ENCODE results near the gene CORO6. TPM values are rescaled to one million over a fixed set of nuclear protein-coding genes. Genes with fewer than 3 reads are reported as not detected.

Gene CORO6
- total and polyA plus RNA-seq, 2 of the 4 experiments (the other 2 are of a cell fraction) = 3.4 to 7.6 TPM

DNA sequence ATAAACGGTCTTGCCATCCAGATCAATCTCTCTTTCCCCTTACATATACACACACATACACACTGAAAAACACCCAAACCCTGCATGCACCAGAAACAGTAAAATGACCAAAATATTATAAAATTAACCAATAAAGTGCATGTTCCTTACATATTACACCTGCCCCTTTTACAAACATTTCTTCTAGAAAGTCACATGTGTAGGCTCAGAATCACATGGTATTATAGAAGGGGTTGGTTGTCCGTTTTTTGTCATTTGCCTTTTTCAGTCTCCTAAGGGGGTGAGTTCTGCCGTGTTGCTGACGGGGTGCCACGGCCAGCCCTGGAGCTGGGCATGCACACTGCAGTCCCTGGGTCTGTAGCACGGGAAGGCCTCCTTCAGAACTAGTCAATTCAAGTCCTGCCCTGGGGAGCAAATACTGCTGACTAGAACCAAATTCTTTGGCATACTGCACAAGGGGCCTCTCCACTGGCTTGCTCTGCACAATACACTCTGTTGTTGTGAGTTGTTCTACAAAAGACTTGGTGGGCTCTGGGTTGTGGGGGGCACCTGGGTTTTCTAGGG, 8.0 kb upstream of the CORO6 start:
- no peak overlapping the region for H2BK5ac ChIP-seq (ENCODE audit: low read depth, low read length, poor library complexity, severe bottlenecking)
- H4K8ac ChIP-seq (ENCODE audit: low read depth in 2 of 2, low read length in 2 of 2) = no peak overlapping the region
- no peak overlapping the region for H3K4me3 ChIP-seq (ENCODE audit: insufficient read depth, low read depth, low read length)
- no peak overlapping the region for H2AFZ ChIP-seq (replicated peaks; ENCODE audit: low read length, poor library complexity)
- dilution Hi-C loops (cut with HindIII; ENCODE audit: low sequenced_read_pairs, unreplicated experiment) = no loop called here
- no peak overlapping the region for H3K56ac ChIP-seq (ENCODE audit: extremely low read depth, insufficient read depth, low read length)
- 96% methylated on average over 3 of the region's 6 CpGs; no CpG with 5 or more reads in 1 of the 2 experiments for WGBS, 2 experiments (ENCODE audit: extremely low coverage in 2 of 2, insufficient read length in 1 of 2)
- intact Hi-C loops (cut with micrococcal nuclease) = no loop called here
- no peak overlapping the region for H2BK120ac ChIP-seq (ENCODE audit: low read depth, low read length)
- no peak overlapping the region for H2AK9ac ChIP-seq (replicated peaks; ENCODE audit: low read depth, low read length, poor library complexity)
- H3K14ac ChIP-seq (replicated peaks; ENCODE audit: low read depth, low read length) = no peak overlapping the region
- H4K91ac ChIP-seq (ENCODE audit: insufficient read depth, low read depth, low read length) = no peak overlapping the region
- POLR2A ChIA-PET (ENCODE audit: unreplicated experiment) = no interaction called here
- ATAC-seq (ENCODE audit: low read depth) (no peak), DNase-seq (no peak)
- CTCF ChIA-PET = no interaction called here
- in situ Hi-C loops (cut with MboI; ENCODE audit: low sequenced_read_pairs) = no loop called here
- H3K27me3 ChIP-seq (ENCODE audit: control insufficient read depth, insufficient read depth, low read length) = no peaks in the 10 kb centered on the region
- no peak overlapping the region for H4K5ac ChIP-seq (ENCODE audit: low read depth, low read length)
- H3K4me1 ChIP-seq (ENCODE audit: control insufficient read depth, insufficient read depth, low read length) = no peaks in the 10 kb centered on the region
- H3K79me1 ChIP-seq (ENCODE audit: low read depth in 1 of 2, low read length in 2 of 2) = no peaks in the 10 kb centered on the region; a peak in 1 of 4 replicates
- no peak overlapping the region for H2AK5ac ChIP-seq (ENCODE audit: low read depth, low read length)
- H3K36me3 ChIP-seq (ENCODE audit: control insufficient read depth, insufficient read depth, low read length) = peaks cover 33% of the 10 kb centered on the region
- peaks cover 5% of the 10 kb centered on the region for H3K9me1 ChIP-seq (ENCODE audit: insufficient read depth, low read length)
- no TSS peak for BruUV-seq (replicated peaks)
- H3K4ac ChIP-seq (ENCODE audit: low read depth, low read length) = no peak overlapping the region
- no peak overlapping the region for H3K23ac ChIP-seq (ENCODE audit: low read depth, low read length)
- H3K18ac ChIP-seq (ENCODE audit: low read depth, low read length) = no peak overlapping the region
- H3K9ac ChIP-seq (ENCODE audit: low read depth, low read length) = no peak overlapping the region
- no peaks in the 10 kb centered on the region for H3K9me3 ChIP-seq (ENCODE audit: control insufficient read depth, insufficient read depth, low read length)
- H3K27ac ChIP-seq (ENCODE audit: insufficient read depth, low read length) = no peak overlapping the region
- no peak overlapping the region for H2BK20ac ChIP-seq (ENCODE audit: low read depth, low read length)
- H2BK15ac ChIP-seq (ENCODE audit: low read depth, low read length) = no peak overlapping the region
- no peak overlapping the region for H3K4me2 ChIP-seq (ENCODE audit: low read depth, low read length)
- TF ChIP-seq MAZ (IDR thresholded peaks at IDR 0.05; ENCODE audit: borderline replicate concordance, low read depth, low read length) (no peak), CEBPB (IDR thresholded peaks at IDR 0.05; ENCODE audit: low read depth, low read length) (no peak), SMC3 (IDR thresholded peaks at IDR 0.05; ENCODE audit: low read depth, low read length) (no peak), RCOR1 (IDR thresholded peaks at IDR 0.05; ENCODE audit: insufficient replicate concordance, low read length) (no peak), RAD21 (IDR thresholded peaks at IDR 0.05; ENCODE audit: low read length) (no peak), FOS (IDR thresholded peaks at IDR 0.05; ENCODE audit: low read depth, low read length) (no peak), MAFK (IDR thresholded peaks at IDR 0.05; ENCODE audit: low read depth, low read length) (no peak), NFE2L2 (IDR thresholded peaks at IDR 0.05; ENCODE audit: low read depth, low read length) (no peak), RFX5 (IDR thresholded peaks at IDR 0.05; ENCODE audit: low read depth, low read length) (no peak), POLR2A (IDR thresholded peaks at IDR 0.05; ENCODE audit: low read depth, low read length) (no peak), BHLHE40 (IDR thresholded peaks at IDR 0.05; ENCODE audit: low read depth, low read length) (no peak), CHD1 (IDR thresholded peaks at IDR 0.05; ENCODE audit: low read depth, low read length) (no peak), MXI1 (IDR thresholded peaks at IDR 0.05; ENCODE audit: borderline replicate concordance, low read depth, low read length) (no peak)
- TF ChIP-seq, protein P1, sequence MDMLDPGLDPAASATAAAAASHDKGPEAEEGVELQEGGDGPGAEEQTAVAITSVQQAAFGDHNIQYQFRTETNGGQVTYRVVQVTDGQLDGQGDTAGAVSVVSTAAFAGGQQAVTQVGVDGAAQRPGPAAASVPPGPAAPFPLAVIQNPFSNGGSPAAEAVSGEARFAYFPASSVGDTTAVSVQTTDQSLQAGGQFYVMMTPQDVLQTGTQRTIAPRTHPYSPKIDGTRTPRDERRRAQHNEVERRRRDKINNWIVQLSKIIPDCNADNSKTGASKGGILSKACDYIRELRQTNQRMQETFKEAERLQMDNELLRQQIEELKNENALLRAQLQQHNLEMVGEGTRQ (IDR thresholded peaks at IDR 0.05; ENCODE audit: low read depth, low read length) = no peak
- TF ChIP-seq, protein P2, sequence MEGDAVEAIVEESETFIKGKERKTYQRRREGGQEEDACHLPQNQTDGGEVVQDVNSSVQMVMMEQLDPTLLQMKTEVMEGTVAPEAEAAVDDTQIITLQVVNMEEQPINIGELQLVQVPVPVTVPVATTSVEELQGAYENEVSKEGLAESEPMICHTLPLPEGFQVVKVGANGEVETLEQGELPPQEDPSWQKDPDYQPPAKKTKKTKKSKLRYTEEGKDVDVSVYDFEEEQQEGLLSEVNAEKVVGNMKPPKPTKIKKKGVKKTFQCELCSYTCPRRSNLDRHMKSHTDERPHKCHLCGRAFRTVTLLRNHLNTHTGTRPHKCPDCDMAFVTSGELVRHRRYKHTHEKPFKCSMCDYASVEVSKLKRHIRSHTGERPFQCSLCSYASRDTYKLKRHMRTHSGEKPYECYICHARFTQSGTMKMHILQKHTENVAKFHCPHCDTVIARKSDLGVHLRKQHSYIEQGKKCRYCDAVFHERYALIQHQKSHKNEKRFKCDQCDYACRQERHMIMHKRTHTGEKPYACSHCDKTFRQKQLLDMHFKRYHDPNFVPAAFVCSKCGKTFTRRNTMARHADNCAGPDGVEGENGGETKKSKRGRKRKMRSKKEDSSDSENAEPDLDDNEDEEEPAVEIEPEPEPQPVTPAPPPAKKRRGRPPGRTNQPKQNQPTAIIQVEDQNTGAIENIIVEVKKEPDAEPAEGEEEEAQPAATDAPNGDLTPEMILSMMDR (conservative IDR thresholded peaks at IDR 0.05; ENCODE audit: low read depth, low read length) = no peak
- TF ChIP-seq, protein P3, sequence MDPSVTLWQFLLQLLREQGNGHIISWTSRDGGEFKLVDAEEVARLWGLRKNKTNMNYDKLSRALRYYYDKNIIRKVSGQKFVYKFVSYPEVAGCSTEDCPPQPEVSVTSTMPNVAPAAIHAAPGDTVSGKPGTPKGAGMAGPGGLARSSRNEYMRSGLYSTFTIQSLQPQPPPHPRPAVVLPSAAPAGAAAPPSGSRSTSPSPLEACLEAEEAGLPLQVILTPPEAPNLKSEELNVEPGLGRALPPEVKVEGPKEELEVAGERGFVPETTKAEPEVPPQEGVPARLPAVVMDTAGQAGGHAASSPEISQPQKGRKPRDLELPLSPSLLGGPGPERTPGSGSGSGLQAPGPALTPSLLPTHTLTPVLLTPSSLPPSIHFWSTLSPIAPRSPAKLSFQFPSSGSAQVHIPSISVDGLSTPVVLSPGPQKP (IDR thresholded peaks at IDR 0.05; ENCODE audit: borderline replicate concordance, low read depth, low read length) = no peak
- H4K20me1 ChIP-seq (ENCODE audit: insufficient read depth, low read length) = no peaks in the 10 kb centered on the region
